GM10266 (cell line): ENCODE results near the gene CEP128.

Experiments
- DNase-seq: peaks from one replicate; pipeline ENCODE4 v3.0.0; 2012; ENCODE audit errors: extremely low spot score
- TF ChIP-seq, protein P1 (sequence below): IDR thresholded peaks from 2 replicates; pipeline ENCODE4 v1.5.1; 2012; ENCODE audit warnings: mild to moderate bottlenecking, low read depth; ENCODE audit not compliant: control insufficient read depth, insufficient read depth; ENCODE audit errors: missing control alignments

CEP128 gene

GRCh38 chr14:80485764-80486163 lies 455.8 kb downstream of the CEP128 start:
- no peak for DNase-seq
- TF ChIP-seq, protein P1, sequence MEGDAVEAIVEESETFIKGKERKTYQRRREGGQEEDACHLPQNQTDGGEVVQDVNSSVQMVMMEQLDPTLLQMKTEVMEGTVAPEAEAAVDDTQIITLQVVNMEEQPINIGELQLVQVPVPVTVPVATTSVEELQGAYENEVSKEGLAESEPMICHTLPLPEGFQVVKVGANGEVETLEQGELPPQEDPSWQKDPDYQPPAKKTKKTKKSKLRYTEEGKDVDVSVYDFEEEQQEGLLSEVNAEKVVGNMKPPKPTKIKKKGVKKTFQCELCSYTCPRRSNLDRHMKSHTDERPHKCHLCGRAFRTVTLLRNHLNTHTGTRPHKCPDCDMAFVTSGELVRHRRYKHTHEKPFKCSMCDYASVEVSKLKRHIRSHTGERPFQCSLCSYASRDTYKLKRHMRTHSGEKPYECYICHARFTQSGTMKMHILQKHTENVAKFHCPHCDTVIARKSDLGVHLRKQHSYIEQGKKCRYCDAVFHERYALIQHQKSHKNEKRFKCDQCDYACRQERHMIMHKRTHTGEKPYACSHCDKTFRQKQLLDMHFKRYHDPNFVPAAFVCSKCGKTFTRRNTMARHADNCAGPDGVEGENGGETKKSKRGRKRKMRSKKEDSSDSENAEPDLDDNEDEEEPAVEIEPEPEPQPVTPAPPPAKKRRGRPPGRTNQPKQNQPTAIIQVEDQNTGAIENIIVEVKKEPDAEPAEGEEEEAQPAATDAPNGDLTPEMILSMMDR: no peak

DNA sequence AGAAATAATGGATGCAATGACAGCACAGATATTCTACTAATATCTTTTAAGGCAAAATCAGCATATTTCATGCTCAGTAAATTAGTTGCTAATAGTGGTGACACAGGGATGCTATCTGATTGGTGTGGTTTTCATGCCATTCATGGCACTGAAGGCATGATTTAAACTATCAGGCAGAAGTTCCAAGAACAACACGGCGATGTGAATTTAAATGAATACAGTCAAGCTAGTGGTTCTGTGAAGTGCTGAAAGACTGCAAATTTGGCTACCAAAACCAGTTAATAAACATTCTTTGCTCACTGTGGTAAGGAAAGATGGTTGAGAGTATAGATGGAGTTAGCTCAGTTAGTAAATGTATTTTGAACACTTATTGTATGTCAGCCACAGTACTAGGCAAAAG lies 458.2 kb downstream of the CEP128 start:
- DNase-seq: no peak
- TF ChIP-seq, protein P1: no peak

DNA sequence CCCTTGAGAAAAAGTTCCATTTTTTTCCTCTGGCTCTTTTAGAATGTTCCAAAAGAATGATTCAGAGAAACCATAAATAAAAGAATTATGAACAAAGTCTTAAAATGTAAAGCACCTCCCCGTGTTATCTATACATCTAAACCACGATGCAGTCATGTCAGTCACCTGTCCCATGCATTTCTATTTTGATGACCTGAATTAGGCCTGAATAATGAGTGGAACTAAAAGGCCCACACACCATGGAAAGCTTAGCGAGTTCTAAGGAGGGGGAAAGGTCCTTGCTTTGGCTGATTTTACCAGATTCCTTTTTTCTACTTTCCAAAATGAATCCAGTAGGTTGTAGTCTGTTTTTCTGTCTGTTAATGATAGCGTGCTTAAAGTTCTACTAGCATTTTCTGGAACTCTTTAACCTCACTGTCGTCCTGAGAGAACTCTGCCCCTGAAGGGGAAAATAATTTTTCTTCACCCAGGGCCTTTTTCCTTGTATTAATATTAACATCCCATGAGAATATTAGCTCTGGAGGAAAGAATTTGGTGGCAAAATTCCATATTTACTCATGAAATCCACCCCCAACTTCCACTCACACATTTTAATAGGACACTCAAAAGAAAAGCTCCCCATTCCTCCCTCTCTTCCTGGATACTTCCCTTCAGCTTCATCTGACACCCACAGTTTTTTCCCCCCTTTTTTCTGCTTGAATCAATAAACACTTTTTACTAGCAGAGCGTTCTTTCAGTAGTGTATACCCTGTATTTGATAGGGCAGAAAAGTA lies 464.0 kb downstream of the CEP128 start:
- TF ChIP-seq, protein P1: no peak
- no peak for DNase-seq

GRCh38 chr14:80475074-80475473 lies 466.5 kb downstream of the CEP128 start:
- no peak for DNase-seq
- TF ChIP-seq, protein P1: no peak

- TF ChIP-seq, protein P1: no peak
- no peak for DNase-seq
These were observed 473.0 kb downstream of the CEP128 start for GRCh38 chr14:80468331-80469122.

DNA sequence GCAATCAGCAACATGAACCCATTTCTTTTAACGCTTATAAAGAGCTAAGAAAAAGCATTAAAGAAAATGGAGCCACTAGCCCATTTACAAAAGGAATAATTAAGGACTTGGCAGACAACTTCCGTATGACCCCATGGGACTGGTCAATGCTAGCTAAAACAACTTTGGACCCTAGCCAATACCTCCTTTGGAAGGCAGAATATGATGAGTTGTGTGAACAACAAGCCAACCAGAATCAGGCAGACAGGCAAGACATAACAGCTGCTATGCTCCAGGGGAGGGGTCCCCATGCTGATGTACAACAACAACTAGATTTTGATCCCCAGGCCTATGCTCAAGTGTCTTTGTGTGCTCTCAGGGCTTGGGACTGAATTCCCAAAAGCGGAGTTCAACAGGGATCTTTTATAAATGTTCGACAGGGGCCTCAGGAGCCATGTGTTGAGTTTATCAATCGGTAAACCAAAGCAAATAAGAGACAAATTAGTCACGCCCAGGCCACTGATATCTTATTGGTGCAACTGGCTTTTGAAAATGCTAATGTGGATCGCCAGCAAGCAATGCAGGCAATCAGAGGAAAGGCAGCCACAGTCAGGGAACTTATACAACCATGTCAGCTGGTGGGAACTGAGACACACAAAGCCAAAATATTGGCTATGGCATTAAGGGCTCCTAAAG lies 475.9 kb downstream of the CEP128 start:
- no peak for DNase-seq
- TF ChIP-seq, protein P1: no peak
